IPS DF 6.9 (cell line): Measurements from ENCODE around the gene TANC2.

ENCODE experiments used
- DNase-seq: peaks from one replicate; pipeline ENCODE4 v3.0.0-alpha.2; 2013; ENCODE audit warnings: low read depth, low spot score
- H3K27ac ChIP-seq: one replicate; pipeline ENCODE4 v1.5.1; 2013; ENCODE audit warnings: low read length, control low read depth
- H3K27me3 ChIP-seq: 2 replicates; pipeline ENCODE4 v1.6.1; 2013; ENCODE audit warnings: mild to moderate bottlenecking, low read length; ENCODE audit not compliant: control insufficient read depth, insufficient read depth
- H3K36me3 ChIP-seq: 2 replicates; pipeline ENCODE4 v1.6.1; 2013; ENCODE audit warnings: low read length; ENCODE audit not compliant: control insufficient read depth, insufficient read depth
- H3K4me1 ChIP-seq: 2 replicates; pipeline ENCODE4 v1.6.1; 2013; ENCODE audit warnings: low read length; ENCODE audit not compliant: control insufficient read depth, insufficient read depth
- H3K4me3 ChIP-seq: 2 replicates; pipeline ENCODE4 v1.5.1; 2013; ENCODE audit warnings: mild to moderate bottlenecking, low read length
- H3K9me3 ChIP-seq: 2 replicates; pipeline ENCODE4 v1.6.1; 2013; ENCODE audit warnings: low read length, inconsistent platforms; ENCODE audit not compliant: control insufficient read depth, insufficient read depth
- WGBS: extraction: QIAGEN DNeasy Blood & Tissue Kit; methylation state at CpG from one replicate; pipeline ENCODE4 v1.1.7; 2013; ENCODE audit warnings: mixed read lengths, missing lambda C conversion rate; ENCODE audit not compliant: insufficient read length, insufficient coverage; 5-methylcytosine and 5-hydroxymethylcytosine counted together

Gene TANC2

GRCh38 chr17:62931101-62931500 is 34.9 kb upstream of the TANC2 start:
- DNase-seq = no peak
- Histone ChIP-seq H3K27me3 (no peaks in the 10 kb centered on the region; the same call in 1 of the 2 replicates), H3K27ac (no peak overlapping the region), H3K4me1 (no peaks in the 10 kb centered on the region), H3K36me3 (no peaks in the 10 kb centered on the region), H3K9me3 (no peaks in the 10 kb centered on the region), H3K4me3 (no peak overlapping the region)
- WGBS = no CpG with 5 or more reads among the region's 1 CpG

DNA sequence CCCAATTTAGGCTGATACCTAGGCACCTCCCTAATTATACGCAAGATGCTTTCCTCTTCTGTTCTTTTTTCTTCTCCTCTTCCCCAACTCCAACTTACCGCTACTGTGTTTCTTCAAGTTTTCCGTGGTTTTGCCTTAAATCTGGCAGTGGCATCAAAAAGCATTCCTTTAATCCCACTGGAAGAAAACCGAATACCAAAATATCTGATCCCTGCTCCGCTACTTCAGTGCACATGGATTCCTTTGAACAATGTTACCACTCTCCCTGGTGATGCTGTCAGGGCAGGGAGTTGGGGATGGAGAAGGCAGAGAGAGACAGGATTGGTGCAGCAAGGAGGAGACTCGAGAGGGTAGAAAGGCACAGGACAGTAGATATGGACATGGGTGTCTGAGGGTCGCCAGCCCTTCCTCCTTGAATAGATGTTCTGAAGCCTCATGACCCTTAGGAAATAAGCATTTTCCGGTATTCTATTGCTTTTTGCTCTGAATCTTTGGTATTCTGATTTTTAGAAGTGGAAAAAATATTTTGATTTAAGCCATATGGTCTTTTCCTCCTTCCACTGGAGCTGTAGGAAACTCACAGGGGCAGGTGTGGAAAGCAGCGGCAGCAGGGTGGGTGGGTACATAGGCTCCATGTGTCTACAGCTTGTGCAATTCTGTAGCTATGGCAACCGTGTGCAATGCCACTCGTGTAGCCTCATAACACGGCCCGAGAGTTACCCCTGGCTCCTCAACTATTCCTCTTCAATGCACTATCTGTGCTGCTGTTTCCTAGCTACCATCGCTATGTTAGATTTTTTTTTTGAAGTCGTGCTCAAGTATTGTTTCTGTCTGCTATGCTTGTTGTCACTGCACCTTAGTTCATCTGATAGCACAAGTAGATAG is 32.3 kb upstream of the TANC2 start:
- no peak overlapping the region for H3K27ac ChIP-seq
- H3K4me1 ChIP-seq = no peaks in the 10 kb centered on the region
- no peaks in the 10 kb centered on the region for H3K9me3 ChIP-seq
- no peaks in the 10 kb centered on the region; the same call in 1 of the 2 replicates for H3K27me3 ChIP-seq
- no peak overlapping the region for H3K4me3 ChIP-seq
- DNase-seq = no peak
- H3K36me3 ChIP-seq = no peaks in the 10 kb centered on the region
- no CpG with 5 or more reads among the region's 15 CpGs for WGBS

GRCh38 chr17:62935098-62935497 is 30.9 kb upstream of the TANC2 start:
- no peak for DNase-seq
- no peaks in the 10 kb centered on the region for H3K9me3 ChIP-seq
- no peaks in the 10 kb centered on the region; the same call in 1 of the 2 replicates for H3K27me3 ChIP-seq
- no peaks in the 10 kb centered on the region for H3K36me3 ChIP-seq
- H3K4me1 ChIP-seq = no peaks in the 10 kb centered on the region
- no peak overlapping the region for H3K4me3 ChIP-seq
- WGBS = no CpG with 5 or more reads among the region's 1 CpG
- H3K27ac ChIP-seq = no peak overlapping the region

DNA sequence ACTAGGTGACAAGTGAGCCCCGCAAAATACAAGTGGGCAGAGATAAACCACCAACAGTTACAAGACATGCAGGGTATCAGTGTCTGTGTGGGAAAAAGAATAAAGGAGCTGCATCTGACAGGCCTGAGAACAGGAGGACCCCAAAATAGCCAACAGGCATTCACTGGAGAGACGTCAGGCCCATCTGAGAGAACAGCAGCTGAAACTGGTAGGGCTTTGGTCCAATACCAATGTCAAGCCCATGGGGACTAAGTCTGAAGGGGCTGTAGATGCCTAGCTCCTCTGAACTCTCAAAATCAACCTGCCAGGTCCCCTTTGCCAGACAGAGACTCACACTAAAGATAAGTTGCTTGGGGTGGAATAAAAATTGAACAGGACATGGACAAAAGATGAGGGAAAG is 30.5 kb upstream of the TANC2 start:
- H3K9me3 ChIP-seq = no peaks in the 10 kb centered on the region
- no peak overlapping the region for H3K27ac ChIP-seq
- no peak overlapping the region for H3K4me3 ChIP-seq
- H3K4me1 ChIP-seq = no peaks in the 10 kb centered on the region
- no CpG with 5 or more reads among the region's 2 CpGs for WGBS
- no peaks in the 10 kb centered on the region; the same call in 1 of the 2 replicates for H3K27me3 ChIP-seq
- no peaks in the 10 kb centered on the region for H3K36me3 ChIP-seq
- no peak for DNase-seq

DNA sequence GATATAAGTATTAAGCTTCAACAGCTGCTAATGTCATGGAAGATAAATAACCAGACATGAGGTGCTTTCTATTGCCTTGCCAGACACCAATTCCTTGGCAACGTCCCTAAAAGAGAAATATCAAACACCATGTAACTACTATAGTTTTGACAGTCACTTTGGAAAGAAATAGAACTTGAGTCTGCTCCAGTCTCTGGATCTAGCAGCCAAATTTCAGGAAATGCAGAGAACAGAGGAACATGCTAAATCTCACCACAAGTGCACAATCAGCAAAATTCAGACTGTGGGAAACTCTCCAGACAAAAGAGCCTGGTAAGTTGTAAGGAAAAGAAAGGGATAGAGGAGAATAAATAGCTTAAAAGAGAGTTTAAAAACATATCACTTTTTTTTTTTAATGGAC is 28.4 kb upstream of the TANC2 start:
- Histone ChIP-seq H3K4me1 (no peaks in the 10 kb centered on the region), H3K36me3 (no peaks in the 10 kb centered on the region), H3K9me3 (no peaks in the 10 kb centered on the region), H3K27ac (no peak overlapping the region), H3K27me3 (no peaks in the 10 kb centered on the region), H3K4me3 (no peak overlapping the region)
- no CpG with 5 or more reads among the region's 1 CpG for WGBS
- DNase-seq = no peak

DNA sequence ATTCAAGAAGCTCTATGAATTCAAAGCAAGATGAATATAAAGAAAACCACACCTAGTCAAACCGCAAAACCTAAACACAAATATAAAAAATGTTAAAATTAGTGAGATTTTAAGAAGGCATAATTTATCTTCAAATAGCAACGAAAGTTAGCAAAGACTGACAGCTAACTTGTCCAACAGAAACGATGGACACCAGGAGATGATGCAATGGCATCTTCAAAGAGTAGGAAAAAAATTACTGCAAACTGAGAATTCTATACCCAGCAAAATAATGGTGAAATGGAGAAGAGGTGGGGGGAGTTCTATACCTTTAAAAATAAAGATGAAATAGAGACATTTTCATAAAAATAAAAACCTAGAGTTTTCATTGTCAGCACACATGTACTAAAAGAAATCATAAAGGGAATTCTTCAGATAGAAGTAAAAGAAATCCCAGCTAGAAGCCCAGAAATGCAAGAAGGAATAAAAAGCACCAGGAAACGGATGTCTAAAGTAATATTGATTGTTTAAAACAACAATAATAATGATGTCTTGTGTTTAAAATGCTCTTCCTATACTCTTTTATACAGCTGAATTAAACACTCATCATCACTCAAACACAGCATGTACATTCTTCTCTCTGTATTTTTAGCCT is 24.6 kb upstream of the TANC2 start:
- H3K9me3 ChIP-seq = no peaks in the 10 kb centered on the region
- no peaks in the 10 kb centered on the region for H3K27me3 ChIP-seq
- no peaks in the 10 kb centered on the region for H3K36me3 ChIP-seq
- no CpG with 5 or more reads among the region's 4 CpGs for WGBS
- H3K4me3 ChIP-seq = no peak overlapping the region
- no peak overlapping the region for H3K27ac ChIP-seq
- H3K4me1 ChIP-seq = no peaks in the 10 kb centered on the region
- no peak for DNase-seq

GRCh38 chr17:62948370-62948769 is 17.7 kb upstream of the TANC2 start:
- no peaks in the 10 kb centered on the region for H3K27me3 ChIP-seq
- H3K4me3 ChIP-seq = no peak overlapping the region
- no peak for DNase-seq
- no peak overlapping the region for H3K27ac ChIP-seq
- WGBS = no CpG with 5 or more reads among the region's 1 CpG
- no peaks in the 10 kb centered on the region for H3K9me3 ChIP-seq
- H3K36me3 ChIP-seq = no peaks in the 10 kb centered on the region; the same call in 1 of the 2 replicates
- no peaks in the 10 kb centered on the region for H3K4me1 ChIP-seq

- no peak overlapping the region for H3K4me3 ChIP-seq
- no peak overlapping the region for H3K27ac ChIP-seq
- H3K36me3 ChIP-seq = no peaks in the 10 kb centered on the region; the same call in 1 of the 2 replicates
- WGBS = no CpG with 5 or more reads among the region's 3 CpGs
- no peaks in the 10 kb centered on the region for H3K4me1 ChIP-seq
- H3K9me3 ChIP-seq = no peaks in the 10 kb centered on the region
- no peaks in the 10 kb centered on the region for H3K27me3 ChIP-seq
- no peak for DNase-seq
Measured at GRCh38 chr17:62949036-62949435, 17.0 kb upstream of the TANC2 start.

GRCh38 chr17:62950067-62950466 is 16.0 kb upstream of the TANC2 start:
- DNase-seq = no peak
- H3K27me3 ChIP-seq = no peaks in the 10 kb centered on the region
- no CpG with 5 or more reads among the region's 1 CpG for WGBS
- H3K4me1 ChIP-seq = no peaks in the 10 kb centered on the region
- no peak overlapping the region for H3K27ac ChIP-seq
- H3K4me3 ChIP-seq = no peak overlapping the region
- no peaks in the 10 kb centered on the region; the same call in 1 of the 2 replicates for H3K36me3 ChIP-seq
- H3K9me3 ChIP-seq = no peaks in the 10 kb centered on the region

DNA sequence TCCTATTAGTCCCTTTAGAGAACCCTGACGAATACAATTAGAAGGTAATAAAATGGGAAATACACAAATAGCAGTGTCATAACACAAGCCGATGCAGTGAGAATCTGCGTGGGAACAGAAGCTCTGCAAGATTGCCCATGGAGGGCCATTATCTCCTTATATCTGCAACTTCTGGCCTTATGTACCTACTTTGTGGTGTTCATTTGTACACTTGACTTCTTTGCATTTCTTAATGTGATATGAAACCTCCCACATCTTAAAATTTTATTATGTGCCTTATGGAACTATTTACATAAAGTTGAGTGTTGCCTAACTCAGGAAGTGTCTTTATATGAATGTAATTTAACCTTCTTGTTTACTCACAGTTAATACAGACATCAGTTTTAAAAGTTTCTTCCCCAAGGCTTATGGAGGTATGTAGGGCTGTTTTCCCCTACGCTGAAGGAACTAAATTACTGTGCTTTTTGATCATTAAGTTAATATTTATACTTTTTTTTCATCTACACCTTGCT is 10.1 kb upstream of the TANC2 start:
- H3K9me3 ChIP-seq = no peaks in the 10 kb centered on the region
- DNase-seq = no peak
- no peaks in the 10 kb centered on the region; the same call in 1 of the 2 replicates for H3K36me3 ChIP-seq
- no peak overlapping the region for H3K27ac ChIP-seq
- WGBS = no CpG with 5 or more reads among the region's 4 CpGs
- H3K27me3 ChIP-seq = no peaks in the 10 kb centered on the region
- H3K4me3 ChIP-seq = no peak overlapping the region
- no peaks in the 10 kb centered on the region for H3K4me1 ChIP-seq
